Neuronal stem cell (in vitro differentiated cells): Measurements from ENCODE around the gene NDUFS8.
A peak's percentile ranks its signal among the peaks of the same experiment; 100 is the strongest.

Source experiments
- DNase-seq: peaks from one replicate; pipeline ENCODE4 v3.0.0-alpha.2; 2013; ENCODE audit warnings: low spot score
- H2AFZ ChIP-seq: one replicate; pipeline ENCODE4 v1.6.1; 2013; ENCODE audit warnings: mild to moderate bottlenecking, low read length, inconsistent platforms
- H2AK5ac ChIP-seq: 2 replicates; pipeline ENCODE4 v1.6.1; 2013; ENCODE audit warnings: low read depth, mild to moderate bottlenecking, inconsistent platforms, low read length, moderate library complexity, mixed read lengths
- H2BK120ac ChIP-seq: 2 replicates; pipeline ENCODE4 v1.6.1; 2013; ENCODE audit warnings: low read depth, mild to moderate bottlenecking, inconsistent platforms, low read length, moderate library complexity, mixed read lengths
- H2BK12ac ChIP-seq: one replicate; pipeline ENCODE4 v1.6.1; 2013; ENCODE audit warnings: low read length, inconsistent platforms
- H2BK15ac ChIP-seq: 2 replicates; pipeline ENCODE4 v1.6.1; 2013; ENCODE audit warnings: mild to moderate bottlenecking, low read length, inconsistent platforms, mixed read lengths
- H2BK5ac ChIP-seq: one replicate; pipeline ENCODE4 v1.6.1; 2013; ENCODE audit warnings: inconsistent platforms, mild to moderate bottlenecking, low read length, moderate library complexity
- H3K14ac ChIP-seq: one replicate; pipeline ENCODE4 v1.6.1; 2013; ENCODE audit warnings: low read length, inconsistent platforms
- H3K18ac ChIP-seq: 2 replicates; pipeline ENCODE4 v1.6.1; 2013; ENCODE audit warnings: low read length, inconsistent platforms
- H3K23ac ChIP-seq: 2 replicates; pipeline ENCODE4 v1.6.1; 2013; ENCODE audit warnings: low read depth, mild to moderate bottlenecking, mixed read lengths, low read length, inconsistent platforms; ENCODE audit not compliant: poor library complexity
- H3K27ac ChIP-seq: replicated peaks from 3 replicates; pipeline ENCODE4 v1.5.1; 2013; ENCODE audit warnings: low read length, inconsistent platforms
- H3K27me3 ChIP-seq, 3 experiments: 2 replicates each; pipeline ENCODE4 v1.6.1; 2013; ENCODE audit warnings: low read length in 3 of 3, mild to moderate bottlenecking in 2 of 3, inconsistent platforms in 1 of 3, low read depth in 1 of 3, mixed read lengths in 1 of 3, moderate library complexity in 1 of 3; ENCODE audit not compliant: control insufficient read depth in 3 of 3, insufficient read depth in 3 of 3
- H3K36me3 ChIP-seq, 2 donors: replicated peaks in 1 of 2; 2 replicates each; pipeline ENCODE4 v1.6.1; 2013; ENCODE audit warnings: low read length in 2 of 2; ENCODE audit not compliant: control insufficient read depth in 2 of 2, insufficient read depth in 2 of 2
- H3K4ac ChIP-seq: 2 replicates; pipeline ENCODE4 v1.6.1; 2013; ENCODE audit warnings: inconsistent platforms, mild to moderate bottlenecking, low read length, moderate library complexity
- H3K4me1 ChIP-seq, 2 donors: 1 replicate in 1 of 2; 2 replicates in 1 of 2; pipeline ENCODE4 v1.6.1; 2013; ENCODE audit warnings: low read length in 2 of 2, low read depth in 1 of 2; ENCODE audit not compliant: control insufficient read depth in 2 of 2, insufficient read depth in 1 of 2
- H3K4me2 ChIP-seq: one replicate; pipeline ENCODE4 v1.6.1; 2013; ENCODE audit warnings: mild to moderate bottlenecking, low read length, inconsistent platforms; ENCODE audit not compliant: insufficient read depth, poor library complexity, severe bottlenecking
- H3K4me3 ChIP-seq, 2 donors: 2 replicates each; pipeline ENCODE4 v1.5.1; 2013; ENCODE audit warnings: low read length in 2 of 2, mild to moderate bottlenecking in 2 of 2, inconsistent platforms in 1 of 2, moderate library complexity in 1 of 2
- H3K79me1 ChIP-seq: one replicate; pipeline ENCODE4 v1.6.1; 2013; ENCODE audit warnings: low read depth, mild to moderate bottlenecking, inconsistent platforms, low read length, moderate library complexity
- H3K9ac ChIP-seq: one replicate; pipeline ENCODE4 v1.6.1; 2013; ENCODE audit warnings: mild to moderate bottlenecking, low read depth, low read length, inconsistent platforms; ENCODE audit not compliant: poor library complexity
- H3K9me3 ChIP-seq, 2 donors: replicated peaks in 1 of 2; 2 replicates each; pipeline versions ENCODE3 to v1.6.1; 2013; ENCODE audit warnings: low read length in 2 of 2, mild to moderate bottlenecking in 2 of 2, inconsistent platforms in 1 of 2, low read depth in 1 of 2, mixed read lengths in 1 of 2, moderate library complexity in 1 of 2; ENCODE audit not compliant: control insufficient read depth in 2 of 2, insufficient read depth in 1 of 2
- H4K8ac ChIP-seq: one replicate; pipeline ENCODE4 v1.6.1; 2013; ENCODE audit warnings: low read depth, mild to moderate bottlenecking, inconsistent platforms, low read length, moderate library complexity
- H4K91ac ChIP-seq: one replicate; pipeline ENCODE4 v1.6.1; 2013; ENCODE audit warnings: low read length, low read depth, mild to moderate bottlenecking, inconsistent platforms; ENCODE audit not compliant: poor library complexity
- WGBS, 2 donors: extraction: QIAGEN DNeasy Blood & Tissue Kit; methylation state at CpG; one replicate each; pipeline ENCODE4 v1.1.7; 2013; ENCODE audit warnings: missing lambda C conversion rate in 2 of 2, mixed read lengths in 1 of 2; ENCODE audit not compliant: insufficient read length in 2 of 2, insufficient replicate concordance in 1 of 2; ENCODE audit errors: extremely low coverage in 2 of 2; 5-methylcytosine and 5-hydroxymethylcytosine counted together

Gene NDUFS8

DNA sequence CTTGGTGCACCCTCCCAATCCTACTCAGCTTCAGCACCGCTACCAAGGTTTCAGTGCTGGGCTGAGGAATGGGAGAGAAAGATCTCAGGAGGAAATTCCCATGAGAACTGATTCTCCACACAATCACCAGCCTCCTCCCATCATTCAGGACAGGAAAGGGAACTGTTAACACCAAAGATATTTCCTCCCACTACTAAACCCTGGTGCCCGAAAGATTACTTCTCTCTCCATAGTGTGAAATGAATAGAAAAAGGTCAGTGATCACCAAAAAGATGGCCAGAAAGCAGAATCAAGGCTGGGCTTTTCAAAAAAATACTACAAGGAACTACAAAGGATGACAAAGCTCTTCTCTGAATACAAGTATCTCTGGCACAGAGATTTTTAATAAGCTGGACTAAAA lies 34.4 kb downstream of the NDUFS8 start:
- no peak overlapping the region for H2AK5ac ChIP-seq
- no peak overlapping the region for H2BK5ac ChIP-seq
- H3K14ac ChIP-seq = no peak overlapping the region
- H3K36me3 ChIP-seq = peaks cover 33 to 95% of the 10 kb centered on the region in 2 donors
- H3K4ac ChIP-seq = no peak overlapping the region
- H3K18ac ChIP-seq = no peak overlapping the region
- H2AFZ ChIP-seq = no peak overlapping the region
- H4K8ac ChIP-seq = no peak overlapping the region
- H3K4me2 ChIP-seq = no peak overlapping the region
- no peak overlapping the region for H2BK12ac ChIP-seq
- no CpG with 5 or more reads among the region's 2 CpGs for WGBS, 2 donors
- H3K4me1 ChIP-seq = peaks cover 0 to 12% of the 10 kb centered on the region in 2 donors
- no peak overlapping the region for H3K4me3 ChIP-seq
- no peak overlapping the region for H4K91ac ChIP-seq
- no peaks in the 10 kb centered on the region for H3K27me3 ChIP-seq
- H3K79me1 ChIP-seq = no peaks in the 10 kb centered on the region
- no peak for DNase-seq
- H3K9me3 ChIP-seq = no peaks in the 10 kb centered on the region
- no peak overlapping the region for H2BK15ac ChIP-seq
- H2BK120ac ChIP-seq = no peak overlapping the region
- H3K9ac ChIP-seq = no peak overlapping the region
- no peak overlapping the region for H3K27ac ChIP-seq
- no peak overlapping the region for H3K23ac ChIP-seq

DNA sequence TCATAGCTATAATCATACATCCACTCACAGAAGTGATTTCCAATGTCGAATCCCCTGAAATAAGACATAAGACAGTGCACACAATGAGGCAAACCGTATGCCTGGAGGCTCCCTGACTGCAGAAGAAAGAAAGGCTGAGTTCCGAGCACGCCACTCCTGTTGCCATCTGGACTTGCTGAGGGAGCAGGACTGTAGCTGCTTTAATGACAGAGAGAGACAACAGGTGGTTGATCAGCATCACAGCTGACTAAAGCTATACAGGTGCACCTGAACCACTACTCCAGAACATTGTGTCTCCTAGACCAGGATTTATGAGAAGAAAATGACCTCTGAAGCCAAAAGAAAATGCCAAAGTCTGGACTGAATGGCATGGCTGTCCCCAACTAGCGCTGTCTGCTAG lies 35.4 kb downstream of the NDUFS8 start:
- Histone ChIP-seq H3K14ac (no peak overlapping the region), H2BK120ac (no peak overlapping the region), H3K27me3 (no peaks in the 10 kb centered on the region), H4K8ac (no peak overlapping the region), H3K4ac (no peak overlapping the region), H3K9me3 (no peaks in the 10 kb centered on the region), H2AK5ac (no peak overlapping the region), H2BK12ac (no peak overlapping the region), H3K4me1 (peaks cover 0 to 12% of the 10 kb centered on the region in 2 donors), H3K4me3 (no peak overlapping the region), H3K27ac (no peak overlapping the region), H2BK15ac (no peak overlapping the region), H3K18ac (no peak overlapping the region), H3K36me3 (peaks cover 35 to 97% of the 10 kb centered on the region in 2 donors), H2AFZ (no peak overlapping the region), H3K79me1 (no peaks in the 10 kb centered on the region), H4K91ac (no peak overlapping the region), H2BK5ac (no peak overlapping the region), H3K4me2 (no peak overlapping the region), H3K23ac (no peak overlapping the region), H3K9ac (no peak overlapping the region)
- DNase-seq = no peak
- no CpG with 5 or more reads among the region's 5 CpGs for WGBS, 2 donors

DNA sequence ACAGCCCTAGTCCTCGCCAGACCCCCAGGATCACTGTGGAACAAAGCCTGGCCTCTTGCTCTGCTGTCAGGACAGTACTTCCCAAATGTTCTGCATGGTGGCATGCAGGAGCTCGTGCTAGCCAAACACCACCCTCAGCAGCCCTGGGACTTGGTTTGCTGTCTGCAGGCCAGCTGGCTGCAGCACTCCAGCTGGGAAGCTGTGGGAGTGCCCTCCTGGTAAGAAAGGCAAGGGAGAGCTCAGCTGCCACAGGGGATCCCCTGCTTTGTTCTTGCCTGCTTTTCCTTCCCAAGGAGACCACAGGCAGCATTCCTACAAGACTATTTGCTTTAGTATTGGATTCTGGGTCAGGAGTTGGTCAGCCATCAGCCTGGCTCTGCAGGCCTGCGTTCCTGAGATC lies 36.3 kb downstream of the NDUFS8 start:
- no peaks in the 10 kb centered on the region for H3K27me3 ChIP-seq
- peak overlapping the region; percentile 36 for H3K27ac ChIP-seq
- H3K4me1 ChIP-seq = peaks cover 0 to 12% of the 10 kb centered on the region in 2 donors
- no peak overlapping the region for H2BK5ac ChIP-seq
- H2BK12ac ChIP-seq = no peak overlapping the region
- H3K79me1 ChIP-seq = no peaks in the 10 kb centered on the region
- no peaks in the 10 kb centered on the region for H3K9me3 ChIP-seq
- H2BK15ac ChIP-seq = peak overlapping the region; percentile 37
- H3K4ac ChIP-seq = no peak overlapping the region
- H3K4me3 ChIP-seq = no peak overlapping the region
- H2AK5ac ChIP-seq = no peak overlapping the region
- no peak overlapping the region for H3K4me2 ChIP-seq
- no peak overlapping the region for H4K8ac ChIP-seq
- no peak overlapping the region for H3K18ac ChIP-seq
- no peak overlapping the region for H2AFZ ChIP-seq
- DNase-seq = no peak
- no peak overlapping the region for H4K91ac ChIP-seq
- WGBS, 2 donors = no CpG with 5 or more reads among the region's 3 CpGs
- no peak overlapping the region for H2BK120ac ChIP-seq
- H3K9ac ChIP-seq = peak overlapping the region; percentile 9
- H3K23ac ChIP-seq = no peak overlapping the region
- peaks cover 33 to 98% of the 10 kb centered on the region in 2 donors for H3K36me3 ChIP-seq
- H3K14ac ChIP-seq = no peak overlapping the region

DNA sequence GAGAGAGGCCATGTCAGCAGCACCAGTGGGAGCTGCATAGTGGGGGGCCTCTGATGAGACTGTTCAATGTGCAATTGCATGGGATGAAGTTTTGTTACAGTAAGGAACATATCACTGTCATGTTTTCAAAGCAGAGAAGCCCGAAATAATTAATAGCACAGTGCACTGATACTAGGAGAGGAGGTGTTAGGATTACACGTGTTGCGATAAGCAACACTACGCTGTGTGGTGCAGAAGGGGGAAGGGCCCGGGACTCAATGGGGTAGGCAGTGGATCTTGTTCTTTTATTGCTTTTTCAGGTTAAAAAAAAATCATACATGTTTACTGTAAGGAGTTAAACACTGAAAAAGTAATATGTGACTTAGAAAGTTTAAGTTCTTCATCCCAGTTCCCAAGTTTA lies 37.5 kb downstream of the NDUFS8 start:
- no peak overlapping the region for H4K8ac ChIP-seq
- H3K4ac ChIP-seq = no peak overlapping the region
- H2AK5ac ChIP-seq = no peak overlapping the region
- H4K91ac ChIP-seq = no peak overlapping the region
- no peak overlapping the region for H3K23ac ChIP-seq
- no peak overlapping the region for H3K18ac ChIP-seq
- H3K4me3 ChIP-seq = no peak overlapping the region
- no peak for DNase-seq
- H3K79me1 ChIP-seq = no peaks in the 10 kb centered on the region
- no peak overlapping the region for H2AFZ ChIP-seq
- H3K9me3 ChIP-seq = no peaks in the 10 kb centered on the region
- no peaks in the 10 kb centered on the region for H3K27me3 ChIP-seq
- H3K36me3 ChIP-seq = peaks cover 26 to 98% of the 10 kb centered on the region in 2 donors
- H2BK15ac ChIP-seq = no peak overlapping the region
- no peak overlapping the region for H2BK5ac ChIP-seq
- no peak overlapping the region for H3K27ac ChIP-seq
- no CpG with 5 or more reads among the region's 5 CpGs for WGBS, 2 donors
- peaks cover 0 to 12% of the 10 kb centered on the region in 2 donors for H3K4me1 ChIP-seq
- H2BK120ac ChIP-seq = no peak overlapping the region
- H3K4me2 ChIP-seq = no peak overlapping the region
- H2BK12ac ChIP-seq = no peak overlapping the region
- H3K14ac ChIP-seq = no peak overlapping the region
- no peak overlapping the region for H3K9ac ChIP-seq
